Measurements from ENCODE around the gene CTH. TPM values are rescaled to one million over a fixed set of nuclear protein-coding genes. Genes with fewer than 3 reads are reported as not detected.
"Not testable (repeated sequence)": the region's sequence is repeated elsewhere in the genome, so short reads cannot be mapped to it uniquely, and the experiment has no call there.

Gene CTH
- polyA plus RNA-seq, 3 donors, result 0.16 to 1.5 (median 0.28) TPM

- H3K27ac Mint-ChIP-seq, result no peak overlapping the region
- H3K4me3 ChIP-seq (replicated peaks in 1 of 3; ENCODE audit: low read depth in 2 of 3, low read length in 3 of 3), result no peak overlapping the region
- H3K4me3 Mint-ChIP-seq, result no peak overlapping the region
- H3K4me1 ChIP-seq (ENCODE audit: control insufficient read depth in 1 of 2, insufficient read depth in 2 of 2, low read length in 2 of 2), result no peaks in the 10 kb centered on the region
- H3K27me3 Mint-ChIP-seq (ENCODE audit: low read depth in 3 of 3), result peaks cover 0 to 3% (median 0%) of the 10 kb centered on the region in 3 donors
- WGBS (ENCODE audit: insufficient coverage), result 100% methylated on average over 2 of the region's 8 CpGs
- H2AFZ ChIP-seq (ENCODE audit: insufficient read depth, low read depth, low read length, poor library complexity, severe bottlenecking), result no peak overlapping the region
- no peaks in the 10 kb centered on the region for H3K9me3 ChIP-seq (replicated peaks in 1 of 2; ENCODE audit: control insufficient read depth in 1 of 2, insufficient read depth in 1 of 2, low read length in 2 of 2)
- H3K4me1 Mint-ChIP-seq, result no peaks in the 10 kb centered on the region
- TF ChIP-seq CTCF (IDR thresholded peaks at IDR 0.05), result no peak
- H3K9me3 Mint-ChIP-seq, result peaks cover 0 to 9% (median 0%) of the 10 kb centered on the region in 7 donors
- no peak overlapping the region for H3K4me2 ChIP-seq (replicated peaks; ENCODE audit: extremely low read depth, low read length, poor library complexity, severe bottlenecking)
- intact Hi-C loops (cut with micrococcal nuclease), result no loop called here
- H3K27ac ChIP-seq (ENCODE audit: low read depth in 1 of 2, low read length in 2 of 2), result no peak overlapping the region
- H3K27me3 ChIP-seq (ENCODE audit: control insufficient read depth in 2 of 2, insufficient read depth in 2 of 2, low read length in 2 of 2), result no peaks in the 10 kb centered on the region
- H3K36me3 ChIP-seq (replicated peaks in 1 of 2; ENCODE audit: control insufficient read depth in 1 of 2, insufficient read depth in 2 of 2, low read length in 2 of 2), result no peaks in the 10 kb centered on the region
- H3K36me3 Mint-ChIP-seq, result no peaks in the 10 kb centered on the region
- no peaks in the 10 kb centered on the region for H4K20me1 ChIP-seq (ENCODE audit: insufficient read depth, low read length)
- no peak overlapping the region for H3K9ac ChIP-seq (ENCODE audit: insufficient read depth, low read length, poor library complexity, severe bottlenecking)
- no peak for DNase-seq
- H3K79me2 ChIP-seq (ENCODE audit: insufficient read depth, low read length), result no peaks in the 10 kb centered on the region
Observed at GRCh38 chr1:70449049-70449448, 38.0 kb downstream of the CTH start.

- H2AFZ ChIP-seq (ENCODE audit: insufficient read depth, low read depth, low read length, poor library complexity, severe bottlenecking); H3K27ac ChIP-seq (ENCODE audit: low read depth in 1 of 2, low read length in 2 of 2); DNase-seq; intact Hi-C loops (cut with micrococcal nuclease); H3K79me2 ChIP-seq (ENCODE audit: insufficient read depth, low read length); H4K20me1 ChIP-seq (ENCODE audit: insufficient read depth, low read length); H3K9ac ChIP-seq (ENCODE audit: insufficient read depth, low read length, poor library complexity, severe bottlenecking); H3K36me3 ChIP-seq (replicated peaks in 1 of 2; ENCODE audit: control insufficient read depth in 1 of 2, insufficient read depth in 2 of 2, low read length in 2 of 2); H3K9me3 ChIP-seq (replicated peaks in 1 of 2; ENCODE audit: control insufficient read depth in 1 of 2, insufficient read depth in 1 of 2, low read length in 2 of 2); H3K36me3 Mint-ChIP-seq; H3K4me3 Mint-ChIP-seq; H3K9me3 Mint-ChIP-seq; H3K4me1 Mint-ChIP-seq; H3K4me2 ChIP-seq (replicated peaks; ENCODE audit: extremely low read depth, low read length, poor library complexity, severe bottlenecking); H3K4me3 ChIP-seq (replicated peaks in 1 of 3; ENCODE audit: low read depth in 2 of 3, low read length in 3 of 3); H3K4me1 ChIP-seq (ENCODE audit: control insufficient read depth in 1 of 2, insufficient read depth in 2 of 2, low read length in 2 of 2); H3K27me3 ChIP-seq (ENCODE audit: control insufficient read depth in 2 of 2, insufficient read depth in 2 of 2, low read length in 2 of 2); H3K27ac Mint-ChIP-seq; H3K27me3 Mint-ChIP-seq (ENCODE audit: low read depth in 3 of 3): not testable (repeated sequence)
- 80% methylated on average over 1 of the region's 3 CpGs for whole genome bisulfite sequencing (ENCODE audit: insufficient coverage)
Observed at GRCh38 chr1:70452164-70452939, 41.3 kb downstream of the CTH start.

Measured in CD14-positive monocyte (primary cell).